H1 (cell line): ENCODE results near the gene L3MBTL2. TPM values are rescaled to one million over a fixed set of nuclear protein-coding genes. Genes with fewer than 3 reads are reported as not detected.

Source experiments
- CTCF ChIA-PET: fragments of 300-600 bp; sonication (Branson Sonifier 250); formaldehyde crosslinking; loops from one replicate; lab custom pipeline; 2021; ENCODE audit not compliant: partially characterized antibody; lab: Charles Lee
- POLR2A ChIA-PET: fragments of 300-600 bp; sonication (Branson Sonifier 250); formaldehyde crosslinking; loops from one replicate; lab custom pipeline; 2021; ENCODE audit warnings: inconsistent platforms; ENCODE audit not compliant: partially characterized antibody; lab: Charles Lee
- DNase-seq, 2 experiments: peaks; one replicate each; pipeline versions ENCODE4 v3.0.0 to v3.0.0-alpha.2; 2010 to 2022; ENCODE audit warnings: low spot score in 2 of 2, low read depth in 1 of 2, mixed read lengths in 1 of 2
- FAIRE-seq: peaks from 2 replicates; lab custom pipeline; 2011; peaks lifted over from hg19 to GRCh38; lab: Jason Lieb, UNC
- H2AFZ ChIP-seq: 2 replicates; pipeline ENCODE4 v1.8.1; 2012; ENCODE audit warnings: low read length, inconsistent platforms
- H2AK5ac ChIP-seq: 2 replicates; pipeline ENCODE4 v1.6.1; 2013; ENCODE audit warnings: low read depth, low read length
- H2BK120ac ChIP-seq: replicated peaks from 2 replicates; pipeline ENCODE3; 2013; ENCODE audit warnings: low read depth, low read length, inconsistent platforms
- H2BK12ac ChIP-seq: 2 replicates; pipeline ENCODE4 v1.6.1; 2013; ENCODE audit warnings: low read depth, low read length
- H2BK15ac ChIP-seq: 2 replicates; pipeline ENCODE4 v1.6.1; 2013; ENCODE audit warnings: low read length
- H2BK20ac ChIP-seq: 2 replicates; pipeline ENCODE4 v1.6.1; 2013; ENCODE audit warnings: low read length
- H2BK5ac ChIP-seq: 2 replicates; pipeline ENCODE4 v1.6.1; 2013; ENCODE audit warnings: low read depth, low read length
- H3K14ac ChIP-seq: 2 replicates; pipeline ENCODE4 v1.6.1; 2013; ENCODE audit warnings: inconsistent platforms; ENCODE audit not compliant: insufficient read length
- H3K18ac ChIP-seq: 2 replicates; pipeline ENCODE4 v1.6.1; 2013; ENCODE audit warnings: low read length; ENCODE audit errors: extremely low read depth
- H3K23ac ChIP-seq: 2 replicates; pipeline ENCODE4 v1.6.1; 2013; ENCODE audit warnings: inconsistent platforms; ENCODE audit not compliant: insufficient read length
- H3K23me2 ChIP-seq: 2 replicates; pipeline ENCODE4 v1.6.1; 2013; ENCODE audit warnings: low read depth, low read length
- H3K27ac ChIP-seq: 2 replicates; pipeline ENCODE4 v1.6.1; 2011; ENCODE audit warnings: low read depth, low read length, inconsistent platforms
- H3K27me3 ChIP-seq, 4 experiments: replicated peaks in 1 of 4; 1 replicate in 1 of 4; 2 replicates in 3 of 4; pipeline versions ENCODE4 v1.6.1 to v1.8.1; 2011 to 2013; ENCODE audit warnings: low read length in 3 of 4, mild to moderate bottlenecking in 3 of 4, inconsistent platforms in 2 of 4, mixed read lengths in 2 of 4, moderate library complexity in 1 of 4; ENCODE audit not compliant: control insufficient read depth in 3 of 4, insufficient read depth in 3 of 4; ENCODE audit errors: extremely low read depth in 1 of 4
- H3K36me3 ChIP-seq, 4 experiments: 2 replicates each; pipeline versions ENCODE4 v1.6.1 to v1.8.1; 2011 to 2013; ENCODE audit warnings: mild to moderate bottlenecking in 4 of 4, low read length in 3 of 4, moderate library complexity in 2 of 4, control low read depth in 1 of 4, inconsistent platforms in 1 of 4; ENCODE audit not compliant: insufficient read depth in 4 of 4, control insufficient read depth in 2 of 4
- H3K4ac ChIP-seq: replicated peaks from 2 replicates; pipeline ENCODE3; 2013; ENCODE audit warnings: low read length, low read depth, mixed read lengths, inconsistent platforms; ENCODE audit not compliant: insufficient read length
- H3K4me1 ChIP-seq, 4 experiments: replicated peaks in 1 of 4; 1 replicate in 1 of 4; 2 replicates in 3 of 4; pipeline versions ENCODE4 v1.6.1 to v1.8.1; 2011 to 2013; ENCODE audit warnings: low read length in 3 of 4, inconsistent platforms in 2 of 4, mixed read lengths in 1 of 4; ENCODE audit not compliant: insufficient read depth in 4 of 4, control insufficient read depth in 3 of 4
- H3K4me2 ChIP-seq, 2 experiments: 2 replicates each; pipeline versions ENCODE4 v1.6.1 to v1.8.1; 2011 to 2013; ENCODE audit warnings: low read depth in 2 of 2, low read length in 2 of 2, control low read depth in 1 of 2, inconsistent platforms in 1 of 2, mild to moderate bottlenecking in 1 of 2; ENCODE audit not compliant: insufficient read depth in 1 of 2
- H3K4me3 ChIP-seq, 4 experiments: fragments of 200-600, 300-600 bp in 1 of 4; sonication (generic), shearing (Covaris generic), sonication (Bioruptor Twin) in 1 of 4; 2 replicates each; pipeline versions ENCODE4 v1.5.1 to v1.8.1; 2011 to 2016; ENCODE audit warnings: low read length in 4 of 4, low read depth in 3 of 4, control low read depth in 2 of 4, inconsistent platforms in 2 of 4, mild to moderate bottlenecking in 2 of 4, mixed read lengths in 1 of 4, moderate library complexity in 1 of 4; ENCODE audit not compliant: insufficient read depth in 2 of 4; ENCODE audit errors: extremely low read depth in 1 of 4
- H3K56ac ChIP-seq: replicated peaks from 2 replicates; pipeline ENCODE3; 2013; ENCODE audit warnings: low read depth, mild to moderate bottlenecking, mixed read lengths, low read length, inconsistent platforms; ENCODE audit not compliant: insufficient read length
- H3K79me1 ChIP-seq: 2 replicates; pipeline ENCODE4 v1.6.1; 2013; ENCODE audit warnings: low read depth, low read length, control low read depth
- H3K79me2 ChIP-seq, 2 experiments: 2 replicates each; pipeline versions ENCODE4 v1.6.1 to v1.8.1; 2012 to 2013; ENCODE audit warnings: low read length in 2 of 2, mild to moderate bottlenecking in 2 of 2, inconsistent platforms in 1 of 2; ENCODE audit not compliant: insufficient read depth in 2 of 2, control insufficient read depth in 1 of 2
- H3K9ac ChIP-seq, 4 experiments: replicated peaks in 1 of 4; 1 replicate in 1 of 4; 2 replicates in 3 of 4; pipeline versions ENCODE4 v1.6.1 to v1.8.1; 2011 to 2013; ENCODE audit warnings: low read depth in 3 of 4, low read length in 3 of 4, control low read depth in 2 of 4, mild to moderate bottlenecking in 2 of 4, moderate library complexity in 2 of 4, inconsistent platforms in 1 of 4; ENCODE audit errors: extremely low read depth in 1 of 4
- H3K9me3 ChIP-seq, 2 experiments: 2 replicates each; pipeline versions ENCODE4 v1.6.1 to v1.8.1; 2012 to 2013; ENCODE audit warnings: mild to moderate bottlenecking in 2 of 2, moderate library complexity in 2 of 2, control low read depth in 1 of 2, inconsistent platforms in 1 of 2, low read depth in 1 of 2, low read length in 1 of 2, mixed read lengths in 1 of 2; ENCODE audit not compliant: insufficient read depth in 2 of 2
- H4K20me1 ChIP-seq, 2 experiments: replicated peaks in 1 of 2; 2 replicates each; pipeline versions ENCODE3 to v1.8.1; 2011 to 2013; ENCODE audit warnings: inconsistent platforms in 2 of 2, low read length in 2 of 2, mild to moderate bottlenecking in 1 of 2; ENCODE audit not compliant: insufficient read depth in 2 of 2, control insufficient read depth in 1 of 2
- H4K5ac ChIP-seq: 2 replicates; pipeline ENCODE4 v1.6.1; 2013; ENCODE audit warnings: low read length, low read depth, mixed read lengths, inconsistent platforms; ENCODE audit not compliant: insufficient read length
- H4K8ac ChIP-seq: 2 replicates; pipeline ENCODE4 v1.8.0; 2013; ENCODE audit warnings: mild to moderate bottlenecking, moderate library complexity, low read length, inconsistent platforms; ENCODE audit not compliant: insufficient read depth; ENCODE audit errors: extremely low read depth
- H4K91ac ChIP-seq: replicated peaks from 2 replicates; pipeline ENCODE3; 2013; ENCODE audit warnings: low read length, mixed read lengths, inconsistent platforms; ENCODE audit not compliant: insufficient read length
- ASH2L ChIP-seq: fragments of 200-600, 300-600 bp; sonication (generic); IDR thresholded peaks from one replicate; pipeline ENCODE4 v1.7.1; 2017; ENCODE audit warnings: low read length
- GTF2F1 ChIP-seq: IDR thresholded peaks from 2 replicates; pipeline ENCODE4 v1.6.1; 2012; ENCODE audit warnings: low read depth, low read length, improper control_type of control experiment, borderline replicate concordance
- SUZ12 ChIP-seq: fragments of 200-600 bp; sonication (generic); IDR thresholded peaks from 2 replicates; pipeline ENCODE4 v1.6.1; 2012; ENCODE audit warnings: mild to moderate bottlenecking, inconsistent platforms, low read length, moderate library complexity, mixed read lengths
- TBP ChIP-seq: IDR thresholded peaks from 2 replicates; pipeline ENCODE4 v1.6.1; 2011; ENCODE audit warnings: low read depth, low read length, improper control_type of control experiment
- WGBS, 2 experiments: shearing (Covaris generic) in 1 of 2; methylation state at CpG; one replicate each; pipeline versions ENCODE4 v1.1.6 to v1.1.7; 2013 to 2015; ENCODE audit warnings: low lambda C conversion rate in 2 of 2, mixed read lengths in 2 of 2, inconsistent platforms in 1 of 2, low coverage in 1 of 2, missing lambda C conversion rate in 1 of 2; ENCODE audit not compliant: insufficient replicate concordance in 2 of 2, insufficient coverage in 1 of 2, insufficient read length in 1 of 2; ENCODE audit errors: extremely low coverage in 1 of 2, missing lambda C conversion rate in 1 of 2; 5-methylcytosine and 5-hydroxymethylcytosine counted together
- polyA plus RNA-seq, 7 experiments: library from polyadenylated mRNA; depleted of rRNA in 3 of 7; stranded (reverse) in 5 of 7; unstranded in 2 of 7; fragments of >200 nt in 5 of 7; fragments of 200-250 nt in 2 of 7; gene quantifications; 1 replicate in 5 of 7; 2 replicates in 1 of 7; 4 replicates in 1 of 7; pipeline versions ENCODE4 v1.2.1 to v1.2.3, GENCODE V29; 2011 to 2013; ENCODE audit warnings: missing spikeins in 2 of 7, mixed read lengths in 2 of 7
- total RNA-seq: library from RNA; stranded (reverse); fragmentation: NEBNext Ultra II Directional; extraction: Animal tissue kit (Norgen Biotek cat#: 25700); gene quantifications from 2 replicates; pipeline ENCODE4 v1.2.1, GENCODE V29; 2021
- TF ChIP-seq, protein P1 (sequence below): IDR thresholded peaks from 2 replicates; pipeline ENCODE4 v1.6.1; 2012; ENCODE audit warnings: low read length, inconsistent platforms

Gene L3MBTL2
- total and polyA plus RNA-seq, 2 of the 8 experiments (the other 6 are each of a cell fraction or from before 2014, with no cell fraction given): 23.9 to 24.9 TPM

DNA sequence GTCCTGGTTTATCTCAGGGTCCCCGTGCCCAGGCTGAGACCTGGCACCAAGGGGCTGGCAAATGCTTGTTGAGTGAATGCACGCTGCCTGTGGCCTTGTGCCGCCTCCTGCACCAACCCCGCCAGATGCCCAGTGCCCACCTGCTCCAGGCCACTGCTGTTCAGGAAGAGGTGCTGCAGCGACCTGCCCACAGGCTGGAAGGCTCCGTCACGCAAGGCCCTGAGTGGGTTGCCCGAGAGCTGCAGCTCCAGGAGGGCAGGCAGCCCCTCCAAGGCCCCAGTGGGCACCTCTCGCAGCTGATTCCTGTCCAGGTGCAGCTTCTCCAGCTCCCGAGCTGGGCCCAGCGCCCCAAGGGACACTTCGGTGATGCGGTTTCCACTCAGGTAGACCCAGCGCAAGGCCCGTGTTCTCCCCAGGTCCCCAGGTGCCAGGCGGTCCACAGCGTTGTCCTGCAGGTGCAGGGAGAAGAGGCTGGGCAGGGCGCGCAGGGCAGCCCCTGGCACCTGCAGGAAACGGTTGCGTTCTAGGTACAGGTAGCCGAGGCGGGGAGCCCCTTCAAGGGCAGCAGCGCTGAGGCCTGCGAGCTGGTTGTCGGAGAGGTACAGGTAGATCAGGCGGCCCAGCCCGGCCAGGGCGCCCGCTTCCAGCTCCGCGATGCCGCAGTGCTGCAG is 32.1 kb downstream of the L3MBTL2 start:
- TF ChIP-seq TBP (peak; percentile 87), ASH2L (peak; percentile 14), GTF2F1 (peak; percentile 53; the same call in 1 of the 2 replicates), SUZ12 (0 out of 2 replicates have a peak, but pooled peaks have one; percentile 4)
- TF ChIP-seq, protein P1, sequence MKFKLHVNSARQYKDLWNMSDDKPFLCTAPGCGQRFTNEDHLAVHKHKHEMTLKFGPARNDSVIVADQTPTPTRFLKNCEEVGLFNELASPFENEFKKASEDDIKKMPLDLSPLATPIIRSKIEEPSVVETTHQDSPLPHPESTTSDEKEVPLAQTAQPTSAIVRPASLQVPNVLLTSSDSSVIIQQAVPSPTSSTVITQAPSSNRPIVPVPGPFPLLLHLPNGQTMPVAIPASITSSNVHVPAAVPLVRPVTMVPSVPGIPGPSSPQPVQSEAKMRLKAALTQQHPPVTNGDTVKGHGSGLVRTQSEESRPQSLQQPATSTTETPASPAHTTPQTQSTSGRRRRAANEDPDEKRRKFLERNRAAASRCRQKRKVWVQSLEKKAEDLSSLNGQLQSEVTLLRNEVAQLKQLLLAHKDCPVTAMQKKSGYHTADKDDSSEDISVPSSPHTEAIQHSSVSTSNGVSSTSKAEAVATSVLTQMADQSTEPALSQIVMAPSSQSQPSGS: no peak
- TF ChIP-seq, all 59 proteins: peak for 4
- no peak overlapping the region for H2BK120ac ChIP-seq
- H3K23ac ChIP-seq: no peak overlapping the region
- peak overlapping the region in 1 of 4 experiments; percentile 48; a peak in 2 of 7 replicates for H3K9ac ChIP-seq
- DNase-seq (peak; percentile 85 to 92), FAIRE-seq (no peak)
- 53% methylated on average over 30 of the region's 33 CpGs; no CpG with 5 or more reads in 1 of the 2 experiments for whole genome bisulfite sequencing, 2 experiments
- no peak overlapping the region for H3K14ac ChIP-seq
- H3K4me3 ChIP-seq: peak overlapping the region in 3 of 4 experiments; percentile 26 to 53 (median 29); a peak in 7 of 8 replicates
- H2BK12ac ChIP-seq: peak overlapping the region; percentile 64; the same call in 1 of the 2 replicates
- no peak overlapping the region for H3K56ac ChIP-seq
- H4K20me1 ChIP-seq: no peaks in the 10 kb centered on the region
- no peak overlapping the region for H3K27ac ChIP-seq
- peak overlapping the region; percentile 15; the same call in 1 of the 2 replicates for H2AFZ ChIP-seq
- peaks cover 0 to 4% (median 0%) of the 10 kb centered on the region in 4 experiments; a peak in 3 of 7 replicates for H3K27me3 ChIP-seq
- H2BK5ac ChIP-seq: peak overlapping the region; percentile 52; the same call in 1 of the 2 replicates
- ChIA-PET POLR2A (interaction anchor here (0.7 to 3.8 kb wide), 16 partner anchors 8 to 314 kb away, joined by 3 to 25 read pairs (median 4); no protein-coding TSS in a partner anchor), CTCF (interaction anchor here (0.6 to 2.6 kb wide), 25 partner anchors 8 to 315 kb away, joined by 3 to 23 read pairs (median 5); partner anchors contain the start of gene RBX1)
- H3K4me1 ChIP-seq: peaks cover 4 to 17% (median 11%) of the 10 kb centered on the region in 4 experiments; a peak in 6 of 7 replicates
- peak overlapping the region; percentile 39 to 69; a peak in 3 of 4 replicates for H3K4me2 ChIP-seq
- H4K91ac ChIP-seq: peak overlapping the region; percentile 84
- H4K5ac ChIP-seq: no peak overlapping the region
- H2BK15ac ChIP-seq: peak overlapping the region; percentile 25; the same call in 1 of the 2 replicates
- H3K23me2 ChIP-seq: peaks cover 2% of the 10 kb centered on the region; the same call in 1 of the 2 replicates
- no peaks in the 10 kb centered on the region for H3K79me2 ChIP-seq
- H2BK20ac ChIP-seq: peak overlapping the region; percentile 40; the same call in 1 of the 2 replicates
- H3K36me3 ChIP-seq: no peaks in the 10 kb centered on the region
- no peaks in the 10 kb centered on the region for H3K79me1 ChIP-seq
- H4K8ac ChIP-seq: peak overlapping the region; percentile 91; the same call in 1 of the 2 replicates
- no peak overlapping the region for H3K4ac ChIP-seq
- no peak overlapping the region for H2AK5ac ChIP-seq
- peak overlapping the region; percentile 51; the same call in 1 of the 2 replicates for H3K18ac ChIP-seq
- no peaks in the 10 kb centered on the region for H3K9me3 ChIP-seq
